OCI-LY7 (cell line): Measurements from ENCODE around the gene COBL. TPM values are rescaled to one million over a fixed set of nuclear protein-coding genes. Genes with fewer than 3 reads are reported as not detected.

ENCODE experiments used
- BruUV-seq: library from RNA; stranded (reverse); fragments of 400-500 nt; replicated peaks from 2 replicates; lab custom pipeline; 2021; lab: Mats Ljungman, UMichigan
- CTCF ChIA-PET: fragments of 300-600 bp; sonication (Branson Sonifier 250); formaldehyde crosslinking; loops from one replicate; lab custom pipeline; 2022; ENCODE audit warnings: antibody characterized with exemption; ENCODE audit not compliant: unreplicated experiment; lab: Charles Lee
- POLR2A ChIA-PET: fragments of 300-600 bp; sonication (Branson Sonifier 250); formaldehyde crosslinking; loops from one replicate; lab custom pipeline; 2022; ENCODE audit warnings: antibody characterized with exemption; lab: Charles Lee
- DNase-seq: peaks from one replicate; pipeline ENCODE4 v3.0.0-alpha.2; 2015; ENCODE audit warnings: low spot score
- H2AFZ ChIP-seq: fragments of 200-600 bp; sonication (generic), shearing (Covaris generic); 2 replicates; pipeline ENCODE4 v1.6.1; 2014; ENCODE audit warnings: mild to moderate bottlenecking, antibody characterized with exemption, low read length, moderate library complexity
- H3K27ac ChIP-seq: fragments of 200-600 bp; sonication (generic); 2 replicates; pipeline ENCODE4 v1.5.1; 2014; ENCODE audit warnings: mixed run types, low read depth, mild to moderate bottlenecking, moderate library complexity, low read length, inconsistent platforms; ENCODE audit not compliant: poor library complexity, severe bottlenecking
- H3K36me3 ChIP-seq: fragments of 200-600 bp; sonication (generic); 2 replicates; pipeline ENCODE4 v1.6.1; 2014; ENCODE audit warnings: mild to moderate bottlenecking, antibody characterized with exemption, low read length, moderate library complexity, mixed read lengths; ENCODE audit not compliant: insufficient read depth
- H3K4me1 ChIP-seq: fragments of 200-600 bp; sonication (generic); 2 replicates; pipeline ENCODE4 v1.5.1; 2014; ENCODE audit warnings: mild to moderate bottlenecking, low read length; ENCODE audit not compliant: insufficient read depth, poor library complexity, severe bottlenecking
- H3K4me2 ChIP-seq: fragments of 200-600 bp; sonication (generic); 2 replicates; pipeline ENCODE4 v1.6.1; 2014; ENCODE audit warnings: mild to moderate bottlenecking, low read length
- H3K4me3 ChIP-seq: fragments of 200-600 bp; sonication (generic); 2 replicates; pipeline ENCODE4 v1.5.1; 2014; ENCODE audit warnings: mild to moderate bottlenecking, low read depth, low read length; ENCODE audit not compliant: poor library complexity, severe bottlenecking
- H3K79me2 ChIP-seq: fragments of 200-600 bp; sonication (generic); 2 replicates; pipeline ENCODE4 v1.6.1; 2016; ENCODE audit warnings: low read depth, mild to moderate bottlenecking, low read length, moderate library complexity, mixed read lengths; ENCODE audit not compliant: insufficient read depth
- H3K9me2 ChIP-seq: fragments of 200-600 bp; sonication (generic); 2 replicates; pipeline ENCODE4 v1.6.1; 2016; ENCODE audit warnings: mild to moderate bottlenecking, low read length, mixed read lengths; ENCODE audit not compliant: insufficient read depth
- H3K9me3 ChIP-seq: fragments of 200-600 bp; sonication (generic); 2 replicates; pipeline ENCODE4 v1.6.1; 2014; ENCODE audit warnings: mild to moderate bottlenecking, mixed run types, low read length, mixed read lengths
- H4K20me1 ChIP-seq: fragments of 200-600 bp; sonication (generic); 2 replicates; pipeline ENCODE4 v1.6.1; 2014; ENCODE audit warnings: mild to moderate bottlenecking, antibody characterized with exemption, low read length, moderate library complexity, mixed read lengths; ENCODE audit not compliant: insufficient read depth
- CTCF ChIP-seq: fragments of 200-600 bp; sonication (generic); conservative IDR thresholded peaks from 2 replicates; pipeline ENCODE4 v1.5.1; 2014; ENCODE audit warnings: mild to moderate bottlenecking, antibody characterized with exemption, low read length, moderate library complexity, mixed read lengths
- EZH2phosphoT487 ChIP-seq: fragments of 200-600 bp; sonication (generic); IDR thresholded peaks from 2 replicates; pipeline ENCODE4 v1.6.1; 2018; ENCODE audit warnings: low read depth, borderline replicate concordance, mild to moderate bottlenecking, mixed run types, antibody characterized with exemption, low read length, moderate library complexity, mixed read lengths
- intact Hi-C: fragments of 100-400 bp; cut with micrococcal nuclease; formaldehyde crosslinking; loops from one replicate; pipeline ENCODE4 v1.10.0; 2022; ENCODE audit not compliant: unreplicated experiment
- total RNA-seq, 2 experiments: library from RNA; depleted of rRNA in 1 of 2; stranded (reverse); fragments of >200 nt in 1 of 2; shearing (Covaris generic) in 1 of 2; gene quantifications; 2 replicates each; pipeline ENCODE4 v1.2.3, GENCODE V29; 2014 to 2022

The COBL gene
- total RNA-seq, 2 experiments from 2014 or later, result not detected

GRCh38 chr7:51062222-51062987 lies 254.2 kb downstream of the COBL start:
- BruUV-seq, result no TSS peak
- Histone ChIP-seq H4K20me1 (no peaks in the 10 kb centered on the region), H3K36me3 (no peaks in the 10 kb centered on the region), H2AFZ (no peak overlapping the region), H3K9me3 (no peaks in the 10 kb centered on the region), H3K4me2 (no peak overlapping the region), H3K9me2 (no peaks in the 10 kb centered on the region), H3K79me2 (no peaks in the 10 kb centered on the region), H3K27ac (no peak overlapping the region), H3K4me1 (no peaks in the 10 kb centered on the region), H3K4me3 (no peak overlapping the region)
- no peak for DNase-seq
- TF ChIP-seq CTCF, result no peak
- no peak for TF ChIP-seq EZH2phosphoT487
- intact Hi-C loops, result no loop called here
- POLR2A ChIA-PET, result no interaction called here
- CTCF ChIA-PET, result no interaction called here

GRCh38 chr7:51060536-51060935 lies 256.1 kb downstream of the COBL start:
- Histone ChIP-seq H3K27ac (no peak overlapping the region), H3K9me2 (no peaks in the 10 kb centered on the region), H4K20me1 (no peaks in the 10 kb centered on the region), H3K4me2 (no peak overlapping the region), H3K4me1 (no peaks in the 10 kb centered on the region), H3K4me3 (no peak overlapping the region), H3K36me3 (no peaks in the 10 kb centered on the region), H3K9me3 (no peaks in the 10 kb centered on the region), H2AFZ (no peak overlapping the region), H3K79me2 (no peaks in the 10 kb centered on the region)
- no peak for DNase-seq
- ChIA-PET CTCF (no interaction called here), POLR2A (no interaction called here)
- intact Hi-C loops, result no loop called here
- TF ChIP-seq EZH2phosphoT487, result no peak
- TF ChIP-seq CTCF, result peak; percentile 31; the same call in 1 of the 2 replicates
- no TSS peak for BruUV-seq

DNA sequence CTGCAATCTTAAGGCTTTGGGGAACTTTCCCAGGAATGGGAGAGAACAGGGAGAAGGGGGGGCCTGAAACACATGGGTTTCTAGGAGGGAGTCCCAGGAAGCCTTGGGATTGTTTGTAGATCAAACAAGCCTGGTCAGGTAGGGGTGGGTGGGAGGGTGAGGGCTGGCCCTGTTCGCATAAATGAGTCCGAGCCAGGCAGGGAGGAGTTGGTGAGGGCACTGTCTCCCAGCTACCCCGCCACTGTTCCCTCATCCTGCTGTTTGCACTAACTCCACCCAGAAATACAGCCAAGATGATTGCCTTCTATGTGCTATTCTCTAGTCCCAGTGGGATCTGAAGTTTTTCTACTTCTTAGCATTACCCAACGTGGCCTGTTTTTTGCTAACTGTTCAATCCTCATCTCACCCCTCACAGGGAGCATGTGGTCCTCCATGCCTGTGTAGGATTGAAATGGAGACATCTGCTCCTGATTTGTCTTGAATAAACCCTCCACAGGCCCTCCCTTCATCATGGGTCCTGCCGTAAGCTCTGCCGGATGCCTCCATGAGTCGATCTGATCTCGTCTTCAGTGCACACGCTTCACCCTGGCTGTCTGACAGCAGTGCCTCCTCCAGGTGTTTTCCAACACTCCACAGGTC lies 257.0 kb downstream of the COBL start:
- Histone ChIP-seq H3K36me3 (no peaks in the 10 kb centered on the region), H3K27ac (no peak overlapping the region), H2AFZ (no peak overlapping the region), H3K4me3 (no peak overlapping the region), H3K4me2 (no peak overlapping the region), H3K9me2 (no peaks in the 10 kb centered on the region), H3K4me1 (no peaks in the 10 kb centered on the region), H4K20me1 (no peaks in the 10 kb centered on the region), H3K79me2 (no peaks in the 10 kb centered on the region), H3K9me3 (no peaks in the 10 kb centered on the region)
- TF ChIP-seq CTCF (no peak), EZH2phosphoT487 (no peak)
- no peak for DNase-seq
- intact Hi-C loops, result no loop called here
- ChIA-PET CTCF (no interaction called here), POLR2A (no interaction called here)
- no TSS peak for BruUV-seq
